Activated CD4-positive, alpha-beta T cell treated with anti-CD3 and anti-CD28 coated beads for 36 hours (primary cell): ENCODE measurements around the gene INSR. TPM values are rescaled to one million over a fixed set of nuclear protein-coding genes. Genes with fewer than 3 reads are reported as not detected.
"Not testable (repeated sequence)": the region's sequence is repeated elsewhere in the genome, so short reads cannot be mapped to it uniquely, and the experiment has no call there.

ENCODE experiments used
- ATAC-seq: fragments of 200-7000 bp; cut with Tn5 transposase; one replicate; pipeline ENCODE4 v1.10.0; 2021; ENCODE audit warnings: mild to moderate bottlenecking, moderate library complexity
- CTCF ChIA-PET: fragments of 350-600 bp; sonication (Branson Sonifier 250); formaldehyde crosslinking; loops from one replicate; lab custom pipeline; 2021; ENCODE audit warnings: antibody characterized with exemption; lab: Charles Lee
- POLR2A ChIA-PET: fragments of 350-600 bp; sonication (Branson Sonifier 250); formaldehyde crosslinking; loops from one replicate; lab custom pipeline; 2021; ENCODE audit warnings: antibody characterized with exemption, inconsistent platforms; lab: Charles Lee
- DNase-seq: peaks from one replicate; pipeline ENCODE4 v3.0.0-alpha.2; 2020
- H3K27ac Mint-ChIP-seq: one replicate; pipeline ENCODE4 v1.8.0; 2021; ENCODE audit warnings: mixed read lengths
- H3K27me3 Mint-ChIP-seq: one replicate; pipeline ENCODE4 v1.8.0; 2021; ENCODE audit warnings: mixed read lengths
- H3K36me3 Mint-ChIP-seq: one replicate; pipeline ENCODE4 v1.8.0; 2021; ENCODE audit warnings: low read depth, mixed read lengths
- H3K4me1 Mint-ChIP-seq: one replicate; pipeline ENCODE4 v1.8.0; 2021; ENCODE audit warnings: mixed read lengths
- H3K4me3 Mint-ChIP-seq: one replicate; pipeline ENCODE4 v1.8.0; 2021; ENCODE audit warnings: mild to moderate bottlenecking, moderate library complexity, mixed read lengths
- H3K9me3 Mint-ChIP-seq: one replicate; pipeline ENCODE4 v1.8.0; 2021; ENCODE audit warnings: low read depth, mixed read lengths
- intact Hi-C, 2 experiments: fragments of 100-400 bp; cut with DNase I in 1 of 2; cut with micrococcal nuclease in 1 of 2; formaldehyde crosslinking; loops; one replicate each; pipeline versions ENCODE4 v1.14.2 to v1.15.1; 2022 to 2024; cut with DNase I, micrococcal nuclease
- total RNA-seq, 2 experiments: library from RNA; stranded (reverse); gene quantifications; one replicate each; pipeline ENCODE4 v1.2.3, GENCODE V29; 2021

The INSR gene
- total RNA-seq, 2 experiments from 2014 or later, result 3.5 to 4.2 TPM

GRCh38 chr19:7326105-7326877, 32.1 kb upstream of the INSR start:
- intact Hi-C loops, result loop anchor here in 1 of 2 experiments (1.0 kb wide), 1 partner anchor 177 kb away; no protein-coding TSS in a partner anchor
- Mint-ChIP-seq H3K4me1 (no peaks in the 10 kb centered on the region), H3K4me3 (no peak overlapping the region), H3K9me3 (no peaks in the 10 kb centered on the region), H3K36me3 (no peaks in the 10 kb centered on the region), H3K27ac (no peak overlapping the region), H3K27me3 (no peaks in the 10 kb centered on the region)
- DNase-seq (peak; percentile 71), ATAC-seq (no peak)
- POLR2A ChIA-PET, result no interaction called here
- CTCF ChIA-PET, result interaction anchor here (0.7 to 2.6 kb wide), 11 partner anchors 9 to 227 kb away, joined by 3 to 12 read pairs (median 4); no protein-coding TSS in a partner anchor

GRCh38 chr19:7318176-7318575, 24.0 kb upstream of the INSR start:
- ChIA-PET CTCF (no interaction called here), POLR2A (no interaction called here)
- ATAC-seq (no peak), DNase-seq (no peak)
- no peak overlapping the region for H3K4me3 Mint-ChIP-seq
- H3K9me3 Mint-ChIP-seq, result peaks cover 2% of the 10 kb centered on the region
- H3K27me3 Mint-ChIP-seq, result no peaks in the 10 kb centered on the region
- no peaks in the 10 kb centered on the region for H3K4me1 Mint-ChIP-seq
- intact Hi-C loops, result no loop called here
- no peaks in the 10 kb centered on the region for H3K36me3 Mint-ChIP-seq
- no peak overlapping the region for H3K27ac Mint-ChIP-seq

- Mint-ChIP-seq H3K4me1 (no peaks in the 10 kb centered on the region), H3K27ac (no peak overlapping the region), H3K36me3 (no peaks in the 10 kb centered on the region), H3K9me3 (no peaks in the 10 kb centered on the region), H3K4me3 (no peak overlapping the region), H3K27me3 (no peaks in the 10 kb centered on the region)
- no peak for DNase-seq
- ChIA-PET POLR2A (no interaction called here), CTCF (interaction anchor here (0.7 kb wide), 1 partner anchor 689 kb away, joined by 3 read pairs; no protein-coding TSS in a partner anchor)
- no peak for ATAC-seq
- intact Hi-C loops, result no loop called here
These were observed 18.6 kb upstream of the INSR start for GRCh38 chr19:7312816-7313215.

- ChIA-PET POLR2A (no interaction called here), CTCF (interaction anchor here (0.7 to 0.8 kb wide), 2 partner anchors 196 to 690 kb away, joined by 3 read pairs; no protein-coding TSS in a partner anchor)
- DNase-seq, result no peak
- no peak for ATAC-seq
- Mint-ChIP-seq H3K9me3 (no peaks in the 10 kb centered on the region), H3K36me3 (no peaks in the 10 kb centered on the region), H3K4me1 (no peaks in the 10 kb centered on the region), H3K27ac (no peak overlapping the region), H3K4me3 (no peak overlapping the region), H3K27me3 (no peaks in the 10 kb centered on the region)
- intact Hi-C loops, result no loop called here
These were observed 17.7 kb upstream of the INSR start for GRCh38 chr19:7311911-7312310.

- H3K9me3 Mint-ChIP-seq, intact Hi-C loops, H3K27ac Mint-ChIP-seq, H3K36me3 Mint-ChIP-seq, POLR2A ChIA-PET, H3K4me1 Mint-ChIP-seq, ATAC-seq, H3K27me3 Mint-ChIP-seq, H3K4me3 Mint-ChIP-seq, CTCF ChIA-PET, DNase-seq: not testable (repeated sequence)
These were observed 14.1 kb upstream of the INSR start for GRCh38 chr19:7308327-7308726.

- no peak overlapping the region for H3K4me3 Mint-ChIP-seq
These were observed 13.5 kb upstream of the INSR start for GRCh38 chr19:7307590-7308218.

GRCh38 chr19:7304200-7304599, 10.0 kb upstream of the INSR start:
- CTCF ChIA-PET, result no interaction called here
- H3K36me3 Mint-ChIP-seq, result no peaks in the 10 kb centered on the region

More at GRCh38 chr19:7307590-7308218, 13.5 kb upstream of the INSR start:
- Mint-ChIP-seq H3K27me3 (peaks cover 1% of the 10 kb centered on the region), H3K36me3 (no peaks in the 10 kb centered on the region), H3K9me3 (no peaks in the 10 kb centered on the region), H3K4me1 (no peaks in the 10 kb centered on the region), H3K27ac (no peak overlapping the region)
- ATAC-seq (no peak), DNase-seq (no peak)
- intact Hi-C loops, result no loop called here
- ChIA-PET POLR2A (no interaction called here), CTCF (no interaction called here)

GRCh38 chr19:7303470-7303869, 9.3 kb upstream of the INSR start:
- intact Hi-C loops, result no loop called here
- no peaks in the 10 kb centered on the region for H3K9me3 Mint-ChIP-seq
- DNase-seq, result no peak
- ChIA-PET POLR2A (no interaction called here), CTCF (no interaction called here)
- H3K36me3 Mint-ChIP-seq, result no peaks in the 10 kb centered on the region
- no peak overlapping the region for H3K27ac Mint-ChIP-seq
- ATAC-seq, result no peak
- H3K4me3 Mint-ChIP-seq, result no peak overlapping the region
- H3K4me1 Mint-ChIP-seq, result no peaks in the 10 kb centered on the region
- H3K27me3 Mint-ChIP-seq, result peaks cover 1% of the 10 kb centered on the region

More at GRCh38 chr19:7304200-7304599, 10.0 kb upstream of the INSR start:
- ATAC-seq (no peak), DNase-seq (no peak)
- Mint-ChIP-seq H3K27me3 (peaks cover 1% of the 10 kb centered on the region), H3K4me1 (no peaks in the 10 kb centered on the region), H3K4me3 (no peak overlapping the region), H3K9me3 (no peaks in the 10 kb centered on the region), H3K27ac (no peak overlapping the region)
- intact Hi-C loops, result no loop called here
- POLR2A ChIA-PET, result interaction anchor here (0.7 kb wide), 1 partner anchor 42 kb away, joined by 6 read pairs; no protein-coding TSS in a partner anchor

GRCh38 chr19:7301525-7301924, 7.3 kb upstream of the INSR start:
- H3K4me3 Mint-ChIP-seq, result no peak overlapping the region
- H3K9me3 Mint-ChIP-seq, result no peaks in the 10 kb centered on the region
- peaks cover 9% of the 10 kb centered on the region for H3K27me3 Mint-ChIP-seq
- H3K27ac Mint-ChIP-seq, result no peak overlapping the region
- no peaks in the 10 kb centered on the region for H3K36me3 Mint-ChIP-seq
- no peak for DNase-seq
- no peak for ATAC-seq
- intact Hi-C loops, result no loop called here
- H3K4me1 Mint-ChIP-seq, result no peaks in the 10 kb centered on the region
- CTCF ChIA-PET, result interaction anchor here (0.6 to 1.1 kb wide), 4 partner anchors 38 to 199 kb away, joined by 3 to 4 read pairs (median 4); no protein-coding TSS in a partner anchor
- POLR2A ChIA-PET, result no interaction called here

GRCh38 chr19:7297742-7298141, 3.5 kb upstream of the INSR start:
- Mint-ChIP-seq H3K27me3 (peaks cover 21% of the 10 kb centered on the region), H3K9me3 (no peaks in the 10 kb centered on the region), H3K36me3 (no peaks in the 10 kb centered on the region), H3K27ac (no peak overlapping the region), H3K4me1 (peaks cover 8% of the 10 kb centered on the region), H3K4me3 (no peak overlapping the region)
- intact Hi-C loops, result no loop called here
- CTCF ChIA-PET, result no interaction called here
- DNase-seq (no peak), ATAC-seq (no peak)
- POLR2A ChIA-PET, result no interaction called here

- H3K4me1 Mint-ChIP-seq, result peaks cover 8% of the 10 kb centered on the region
- no peak overlapping the region for H3K27ac Mint-ChIP-seq
- H3K9me3 Mint-ChIP-seq, result no peaks in the 10 kb centered on the region
- H3K27me3 Mint-ChIP-seq, result peaks cover 27% of the 10 kb centered on the region
- DNase-seq (no peak), ATAC-seq (no peak)
- H3K36me3 Mint-ChIP-seq, result no peaks in the 10 kb centered on the region
- intact Hi-C loops, result no loop called here
- no peak overlapping the region for H3K4me3 Mint-ChIP-seq
- POLR2A ChIA-PET, result no interaction called here
- CTCF ChIA-PET, result no interaction called here
These were observed 1.8 kb upstream of the INSR start for GRCh38 chr19:7295912-7296536.
